HL-60/S4 (cell line): ENCODE data around the gene LDLRAD3.

ENCODE experiments used
- in situ Hi-C: fragments of 300-500 bp; cut with MboI; formaldehyde crosslinking; loops from 2 replicates; pipeline ENCODE4 v1.14.3; 2022; ENCODE audit warnings: low sequenced_read_pairs

LDLRAD3 gene

GRCh38 chr11:35927104-35927503, 16.8 kb upstream of the LDLRAD3 start:
- in situ Hi-C loops = no loop called here

- in situ Hi-C loops = no loop called here
Observed at GRCh38 chr11:35927682-35928081, 16.2 kb upstream of the LDLRAD3 start.

DNA sequence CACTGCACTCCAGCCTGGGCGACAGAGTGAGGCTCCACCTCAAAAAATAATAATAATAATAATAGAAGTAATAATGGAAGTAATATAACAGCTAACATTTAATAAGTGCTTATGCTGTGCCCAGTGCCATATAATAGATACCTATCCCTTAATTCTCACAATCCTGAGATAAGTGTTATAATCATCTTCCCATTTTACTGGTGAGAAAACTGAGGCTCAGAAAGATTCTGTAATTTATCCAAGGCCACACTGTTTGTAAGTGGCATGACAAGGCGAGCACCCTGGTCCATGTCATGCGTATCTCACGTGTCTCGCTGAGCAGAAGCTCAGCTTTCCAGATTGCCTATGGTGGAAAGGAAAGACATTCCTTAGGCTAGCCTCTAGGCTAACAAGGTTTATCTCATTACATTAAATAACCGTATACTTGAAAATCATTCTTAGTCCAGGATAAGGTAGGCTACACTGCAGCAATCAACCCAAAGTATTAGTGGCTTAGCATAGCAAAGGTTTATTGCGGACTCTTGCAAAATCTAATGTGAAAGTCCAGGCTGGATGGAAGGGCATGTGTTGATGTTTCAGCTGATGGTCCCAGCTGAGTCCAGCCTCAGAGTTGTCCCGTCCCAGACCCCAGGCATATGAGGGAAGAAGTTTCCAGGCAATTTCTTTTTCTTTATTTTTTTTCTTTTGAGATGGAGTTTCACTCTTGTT, 15.0 kb upstream of the LDLRAD3 start:
- in situ Hi-C loops = no loop called here

- in situ Hi-C loops = no loop called here
Observed at GRCh38 chr11:35930466-35930865, 13.4 kb upstream of the LDLRAD3 start.

- in situ Hi-C loops = no loop called here
Observed at GRCh38 chr11:35932121-35932520, 11.7 kb upstream of the LDLRAD3 start.

DNA sequence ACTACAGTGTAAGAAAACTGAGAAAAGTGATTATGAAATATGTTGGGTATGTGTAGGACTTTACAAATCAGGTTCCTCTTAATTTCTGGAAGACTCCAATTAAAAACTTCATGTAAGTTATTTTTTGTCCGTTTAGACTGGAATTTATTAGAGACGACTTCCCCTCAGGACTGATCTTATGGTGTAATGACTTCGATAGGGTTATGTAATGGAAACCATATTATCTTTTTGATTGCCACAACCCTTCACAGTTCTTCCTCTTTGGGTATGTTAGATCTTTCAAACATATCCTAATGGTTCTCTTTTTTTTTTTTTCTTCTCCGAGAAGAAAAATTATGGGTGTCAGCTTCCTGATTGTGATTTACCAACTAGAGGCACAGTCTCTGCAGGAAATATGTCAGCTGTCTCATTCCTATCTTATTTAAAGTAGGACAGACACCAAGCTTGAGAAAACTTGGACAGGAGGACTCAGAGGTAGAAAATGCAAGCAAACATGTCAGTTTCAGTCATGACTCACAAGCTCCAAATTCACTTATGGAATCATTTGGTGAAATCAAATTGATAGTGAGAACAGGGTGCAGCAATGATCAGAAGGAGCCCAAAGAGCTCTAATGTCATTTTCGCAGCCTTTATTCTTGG, 11.1 kb upstream of the LDLRAD3 start:
- in situ Hi-C loops = no loop called here

GRCh38 chr11:35933320-35933871, 10.5 kb upstream of the LDLRAD3 start:
- in situ Hi-C loops = no loop called here

DNA sequence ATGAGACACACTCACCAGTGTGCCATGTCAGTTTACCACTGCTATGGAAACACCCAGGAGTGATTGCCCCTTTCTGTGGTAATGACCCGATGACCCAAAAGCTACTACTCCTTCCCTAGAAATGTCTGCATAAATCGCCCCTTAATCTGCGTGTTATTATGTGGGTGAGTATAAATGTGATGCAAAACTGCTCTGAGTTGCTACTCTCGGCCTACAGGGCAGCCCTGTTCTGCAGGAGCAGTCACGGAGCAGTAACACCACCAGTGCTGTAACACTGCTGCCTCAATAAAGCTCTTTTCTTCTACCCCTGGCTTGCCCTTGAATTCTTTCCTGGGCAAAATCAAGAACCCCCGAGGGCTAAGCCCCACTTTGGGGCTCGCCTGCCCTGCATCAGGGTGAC, 9.6 kb upstream of the LDLRAD3 start:
- in situ Hi-C loops = no loop called here

GRCh38 chr11:35934981-35935380, 8.9 kb upstream of the LDLRAD3 start:
- in situ Hi-C loops = no loop called here

DNA sequence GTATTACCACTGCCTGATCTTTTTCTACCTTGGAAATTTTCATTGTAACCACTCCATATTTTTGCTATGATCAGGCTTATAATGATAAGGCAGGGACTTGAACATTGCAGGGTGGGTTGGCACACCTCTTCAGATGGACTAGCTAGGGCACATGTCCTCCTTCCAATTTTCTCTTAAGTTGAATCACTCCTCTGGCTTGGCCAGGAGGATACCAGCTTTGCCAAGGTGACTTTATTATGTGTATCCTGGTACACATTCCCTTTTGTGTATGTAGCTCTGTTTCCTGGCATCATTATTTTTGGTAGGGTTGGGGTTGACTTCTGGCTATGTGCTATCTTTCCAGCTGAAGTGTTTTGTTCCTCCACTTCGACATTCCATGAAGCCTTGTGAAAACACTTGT, 8.5 kb upstream of the LDLRAD3 start:
- in situ Hi-C loops = no loop called here

- in situ Hi-C loops = no loop called here
Observed at GRCh38 chr11:35937111-35937510, 6.8 kb upstream of the LDLRAD3 start.

DNA sequence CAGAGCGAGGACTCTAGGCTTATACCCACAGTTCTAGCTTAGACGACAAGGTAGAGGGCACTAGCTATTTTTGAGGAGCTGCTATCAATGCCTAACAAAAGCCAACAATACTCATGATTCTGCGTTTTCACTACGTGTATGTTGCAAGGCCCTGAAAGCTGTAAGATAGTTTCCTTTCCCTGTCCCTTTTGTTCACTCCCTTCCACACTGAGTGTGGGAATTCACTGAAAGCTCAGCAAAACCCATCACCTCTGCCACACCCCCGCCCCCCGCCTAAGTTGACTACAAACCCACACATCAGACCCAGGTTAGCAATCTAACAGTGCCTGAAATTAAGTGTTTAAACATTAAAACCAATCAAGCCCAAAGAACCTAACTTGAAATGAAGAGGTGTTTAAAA, 6.2 kb upstream of the LDLRAD3 start:
- in situ Hi-C loops = no loop called here

- in situ Hi-C loops = no loop called here
Observed at GRCh38 chr11:35938231-35938630, 5.6 kb upstream of the LDLRAD3 start.

- in situ Hi-C loops = no loop called here
Observed at GRCh38 chr11:35943309-35943708, 553 bp upstream of the LDLRAD3 start.

- in situ Hi-C loops = no loop called here
Observed at GRCh38 chr11:35944503-35945136, 758 bp downstream of the LDLRAD3 start.

DNA sequence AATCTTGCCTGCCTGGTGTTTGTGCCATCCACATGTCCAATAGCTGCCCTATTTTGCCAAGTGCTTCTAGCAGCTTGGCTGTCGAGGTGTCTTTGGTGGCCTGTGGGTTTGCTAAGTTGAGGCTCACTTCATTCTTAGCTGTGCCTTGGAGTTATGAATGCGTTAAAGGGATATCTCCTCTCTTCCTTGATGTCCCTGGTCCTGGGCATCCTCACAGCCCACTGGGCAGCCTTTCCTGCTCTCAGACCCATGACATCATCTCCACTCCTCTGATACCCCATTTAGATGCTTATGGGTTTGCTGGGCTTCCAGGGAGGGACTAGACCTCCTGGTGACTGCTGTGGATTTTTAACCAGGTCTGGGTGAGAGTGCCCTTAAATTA, 1.3 kb downstream of the LDLRAD3 start:
- in situ Hi-C loops = no loop called here

DNA sequence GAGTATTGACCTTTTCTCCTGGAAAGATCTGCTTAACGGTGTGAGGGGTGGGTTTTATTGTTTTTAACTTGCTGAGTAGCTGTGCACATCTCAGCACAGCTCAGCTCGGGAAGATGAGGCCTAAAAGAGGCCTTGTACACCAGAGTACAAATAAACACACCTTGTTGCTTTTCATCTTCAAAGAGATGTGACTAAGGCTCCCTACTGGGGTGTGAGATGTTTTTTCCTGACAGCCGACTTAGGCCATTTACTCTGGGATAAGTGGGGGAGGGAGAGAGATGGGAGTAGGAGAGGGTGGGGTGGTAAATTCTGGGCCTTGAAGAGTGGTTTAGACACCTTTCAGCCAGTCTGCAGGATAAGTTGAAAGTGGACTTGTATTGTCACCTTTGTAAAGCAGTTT, 2.9 kb downstream of the LDLRAD3 start:
- in situ Hi-C loops = no loop called here

- in situ Hi-C loops = no loop called here
Observed at GRCh38 chr11:35947437-35947836, 3.6 kb downstream of the LDLRAD3 start.

- in situ Hi-C loops = no loop called here
Observed at GRCh38 chr11:35949242-35949641, 5.4 kb downstream of the LDLRAD3 start.

- in situ Hi-C loops = no loop called here
Observed at GRCh38 chr11:35950082-35950481, 6.2 kb downstream of the LDLRAD3 start.

DNA sequence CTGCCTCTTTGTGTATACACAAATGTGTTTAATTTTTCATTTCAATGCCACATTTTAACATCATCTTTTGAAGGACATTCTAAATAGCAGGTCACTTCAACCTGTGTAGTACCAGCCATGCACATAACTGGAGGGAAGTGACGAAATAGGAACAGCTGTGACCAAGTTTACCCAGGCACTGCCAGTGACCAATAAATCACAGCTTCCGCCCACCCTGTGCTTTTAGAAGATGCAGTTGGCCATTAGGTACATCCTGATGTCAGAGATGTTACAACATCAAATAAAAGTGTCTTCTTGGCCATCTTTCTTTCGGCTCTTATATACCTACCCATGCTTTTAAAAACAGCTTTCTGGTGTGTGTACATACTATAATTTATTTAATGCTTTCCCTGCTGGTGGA, 7.8 kb downstream of the LDLRAD3 start:
- in situ Hi-C loops = no loop called here
